Heart right ventricle (tissue), 16 donors: ENCODE measurements around the gene RSAD1. TPM values are rescaled to one million over a fixed set of nuclear protein-coding genes. Genes with fewer than 3 reads are reported as not detected.
"Not testable (repeated sequence)": the region's sequence is repeated elsewhere in the genome, so short reads cannot be mapped to it uniquely, and the experiment has no call there.

ENCODE experiments used
- ATAC-seq, 8 donors: fragments of 200-7000 bp; cut with Tn5 transposase; one replicate each; pipeline ENCODE4 v1.9.1; 2020; ENCODE audit warnings: mild to moderate bottlenecking in 8 of 8, moderate library complexity in 8 of 8, moderate number of reproducible peaks in 1 of 8
- DNase-seq, 2 donors: peaks; one replicate each; pipeline ENCODE4 v3.0.0-alpha.2; 2020
- H3K27ac ChIP-seq, 10 donors: fragments of 200-600 bp; sonication (generic) in 2 of 10; one replicate each; pipeline versions ENCODE4 v1.5.0 to v1.8.0; 2020 to 2022; ENCODE audit warnings: mild to moderate bottlenecking in 3 of 10
- H3K27me3 ChIP-seq, 7 donors: fragments of 200-600 bp; one replicate each; pipeline ENCODE4 v1.8.0; 2021 to 2022; ENCODE audit warnings: mild to moderate bottlenecking in 2 of 7
- H3K36me3 ChIP-seq, 9 donors: fragments of 200-600 bp; sonication (generic) in 1 of 9; one replicate each; pipeline versions ENCODE4 v1.5.0 to v1.8.0; 2020 to 2022; ENCODE audit warnings: mild to moderate bottlenecking in 2 of 9
- H3K4me1 ChIP-seq, 9 donors: fragments of 200-600 bp; sonication (generic) in 1 of 9; one replicate each; pipeline versions ENCODE4 v1.5.0 to v1.8.0; 2020 to 2022; ENCODE audit warnings: mild to moderate bottlenecking in 4 of 9
- H3K4me3 ChIP-seq, 10 donors: fragments of 200-600 bp; sonication (generic) in 2 of 10; one replicate each; pipeline versions ENCODE4 v1.5.0 to v1.8.0; 2020 to 2022; ENCODE audit warnings: mild to moderate bottlenecking in 7 of 10, moderate library complexity in 2 of 10
- H3K9me3 ChIP-seq, 11 donors: fragments of 200-600 bp in 10 of 11; sonication (generic) in 2 of 11; one replicate each; pipeline versions ENCODE4 v1.5.0 to v1.8.0; 2013 to 2022; ENCODE audit warnings: mild to moderate bottlenecking in 2 of 11, control low read depth in 1 of 11, moderate library complexity in 1 of 11
- WGBS, 2 donors: extraction: QIAGEN DNeasy Blood & Tissue Kit; methylation state at CpG; one replicate each; pipeline ENCODE4 v1.1.7; 2013; ENCODE audit warnings: inconsistent platforms in 1 of 2; 5-methylcytosine and 5-hydroxymethylcytosine counted together
- intact Hi-C, 10 donors: fragments of 100-400 bp; cut with DNase I; formaldehyde crosslinking; loops; one replicate each; pipeline versions ENCODE4 v1.11.1 to v1.14.2; 2022
- polyA plus RNA-seq, 2 donors: library from polyadenylated mRNA; stranded (reverse); fragments of 200-250 nt; gene quantifications; one replicate each; pipeline ENCODE4 v1.2.3, GENCODE V29; 2013
- total RNA-seq, 10 donors: library from RNA; stranded (reverse); fragmentation: NEBNext Ultra II Directional in 3 of 10; extraction: Animal tissue kit (Norgen Biotek cat#: 25700) in 3 of 10; gene quantifications; one replicate each; pipeline versions ENCODE4 v1.2.1 to v1.2.4, GENCODE V29; 2021 to 2023
- TF ChIP-seq, protein P1 (sequence below), 9 donors: fragments of 200-600 bp; sonication (generic) in 2 of 9; IDR thresholded peaks; one replicate each; pipeline versions ENCODE4 v1.5.0 to v1.8.0; 2021 to 2022; ENCODE audit warnings: antibody characterized with exemption in 9 of 9, mild to moderate bottlenecking in 5 of 9, moderate library complexity in 1 of 9
- donor health status: Arrhythmogenic right ventricular cardiomyopathy.
- donor health status: ischemic (EF 13 %, LVEDD 7.1; RV severe dilation, severe dysfunction).
- donor health status: healthy with polysubstance abuse.
- donor health status: DM: no; HTN: yes; CAD: no.
- donor health status: DM: no; HTN: no; CAD: no.
- donor health status: ischemic (EF 25% LVEDD 6.9; RV normal size, moderate dysfunction).
- donor health status: ischemic (EF 25% LVEDD 5.7; RV mildly dilated, moderate dysfunction).
- donor health status: healthy.
- donor health status: DM: yes; HTN: yes; CAD: no.
- donor health status: Ischemic cardiomyopathy.
- donor health status: ischemic (EF 35%, LVEDD 5.7; RV mildly dilated, moderate dysfunction).
- donor health status: nonischemic (EF 11% LVEDD 7.7; RV severe dilation, severe dysfunction).
- donor health status: DM: yes; HTN: yes; CAD: no.
- donor health status: PGD.
- donor health status: ischemic (EF 29% LVEDD 5.4; RV normal size, mild dysfunction).
- donor health status: nonischemic (EF 23%, LVEDD 6.1; RV moderate dilation, normal function).

RSAD1 gene
- total and polyA plus RNA-seq, 12 donors: 31.8 to 52.3 (median 45.5) TPM

DNA sequence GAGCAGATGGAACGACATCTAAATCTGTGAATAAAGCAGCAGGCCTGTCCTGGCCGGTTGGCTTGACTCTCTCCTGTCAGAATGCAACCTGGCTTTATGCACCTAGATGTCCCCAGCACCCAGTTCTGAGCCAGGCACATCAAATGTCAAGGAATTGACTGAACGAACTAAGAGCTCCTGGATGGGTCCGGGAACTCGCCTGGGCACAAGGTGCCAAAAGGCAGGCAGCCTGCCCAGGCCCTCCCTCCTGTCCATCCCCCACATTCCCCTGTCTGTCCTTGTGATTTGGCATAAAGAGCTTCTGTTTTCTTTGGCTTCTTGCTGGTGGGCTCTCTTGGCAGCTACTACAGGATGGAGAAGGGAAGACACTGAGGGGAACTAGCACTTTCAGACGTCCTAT, 4.1 kb upstream of the RSAD1 start:
- TF ChIP-seq, protein P1, sequence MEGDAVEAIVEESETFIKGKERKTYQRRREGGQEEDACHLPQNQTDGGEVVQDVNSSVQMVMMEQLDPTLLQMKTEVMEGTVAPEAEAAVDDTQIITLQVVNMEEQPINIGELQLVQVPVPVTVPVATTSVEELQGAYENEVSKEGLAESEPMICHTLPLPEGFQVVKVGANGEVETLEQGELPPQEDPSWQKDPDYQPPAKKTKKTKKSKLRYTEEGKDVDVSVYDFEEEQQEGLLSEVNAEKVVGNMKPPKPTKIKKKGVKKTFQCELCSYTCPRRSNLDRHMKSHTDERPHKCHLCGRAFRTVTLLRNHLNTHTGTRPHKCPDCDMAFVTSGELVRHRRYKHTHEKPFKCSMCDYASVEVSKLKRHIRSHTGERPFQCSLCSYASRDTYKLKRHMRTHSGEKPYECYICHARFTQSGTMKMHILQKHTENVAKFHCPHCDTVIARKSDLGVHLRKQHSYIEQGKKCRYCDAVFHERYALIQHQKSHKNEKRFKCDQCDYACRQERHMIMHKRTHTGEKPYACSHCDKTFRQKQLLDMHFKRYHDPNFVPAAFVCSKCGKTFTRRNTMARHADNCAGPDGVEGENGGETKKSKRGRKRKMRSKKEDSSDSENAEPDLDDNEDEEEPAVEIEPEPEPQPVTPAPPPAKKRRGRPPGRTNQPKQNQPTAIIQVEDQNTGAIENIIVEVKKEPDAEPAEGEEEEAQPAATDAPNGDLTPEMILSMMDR (IDR thresholded peaks at IDR 0.05): no peak
- intact Hi-C loops: loop anchor here in 2 of 10 donors (10.0 kb wide), 2 partner anchors 110 to 220 kb away; no protein-coding TSS in a partner anchor
- WGBS, 2 donors: 68 to 75% methylated on average over 6 of the region's 6 CpGs
- no peak for ATAC-seq
- Histone ChIP-seq H3K27me3 (peaks cover 0 to 9% (median under 1%) of the 10 kb centered on the region in 7 donors), H3K9me3 (no peaks in the 10 kb centered on the region), H3K27ac (no peak overlapping the region), H3K36me3 (peaks cover 0 to 15% (median 0%) of the 10 kb centered on the region in 9 donors), H3K4me1 (peaks cover 0 to 15% (median 11%) of the 10 kb centered on the region in 9 donors), H3K4me3 (no peak overlapping the region)
- no peak for DNase-seq

DNA sequence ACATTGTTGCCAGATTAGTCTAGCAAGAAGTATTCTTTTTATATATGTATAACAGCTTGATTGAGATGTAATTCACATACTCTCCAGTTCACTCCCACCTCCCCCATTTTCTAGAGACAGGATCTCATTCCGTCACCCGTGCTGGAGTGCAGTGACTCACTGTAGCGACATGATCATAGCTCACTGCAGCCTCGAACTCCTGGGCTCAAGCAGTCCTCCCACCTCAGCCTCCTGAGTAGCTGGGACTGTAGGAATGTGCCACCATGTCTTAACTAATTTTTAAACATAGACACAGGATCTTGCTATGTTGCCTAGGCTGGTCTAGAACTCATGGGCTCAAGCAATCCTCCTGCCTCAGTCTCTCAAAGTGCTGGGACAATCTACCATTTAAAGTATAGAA, 3.3 kb upstream of the RSAD1 start:
- no peaks in the 10 kb centered on the region for H3K9me3 ChIP-seq
- peaks cover 0 to 23% (median 19%) of the 10 kb centered on the region in 9 donors for H3K4me1 ChIP-seq
- H3K27ac ChIP-seq: no peak overlapping the region
- no peak for DNase-seq
- H3K4me3 ChIP-seq: no peak overlapping the region
- ATAC-seq: no peak
- intact Hi-C loops: loop anchor here in 3 of 10 donors (5.0 to 10.0 kb wide), 3 partner anchors 48 to 219 kb away; partner anchors contain the start of gene ACSF2 (in 1 of the 3)
- 82 to 91% methylated on average over 4 of the region's 4 CpGs for WGBS, 2 donors
- peaks cover 0 to 15% (median 0%) of the 10 kb centered on the region in 9 donors for H3K36me3 ChIP-seq
- TF ChIP-seq, protein P1 (IDR thresholded peaks at IDR 0.05): no peak
- H3K27me3 ChIP-seq: peaks cover 0 to 6% (median 0%) of the 10 kb centered on the region in 7 donors

DNA sequence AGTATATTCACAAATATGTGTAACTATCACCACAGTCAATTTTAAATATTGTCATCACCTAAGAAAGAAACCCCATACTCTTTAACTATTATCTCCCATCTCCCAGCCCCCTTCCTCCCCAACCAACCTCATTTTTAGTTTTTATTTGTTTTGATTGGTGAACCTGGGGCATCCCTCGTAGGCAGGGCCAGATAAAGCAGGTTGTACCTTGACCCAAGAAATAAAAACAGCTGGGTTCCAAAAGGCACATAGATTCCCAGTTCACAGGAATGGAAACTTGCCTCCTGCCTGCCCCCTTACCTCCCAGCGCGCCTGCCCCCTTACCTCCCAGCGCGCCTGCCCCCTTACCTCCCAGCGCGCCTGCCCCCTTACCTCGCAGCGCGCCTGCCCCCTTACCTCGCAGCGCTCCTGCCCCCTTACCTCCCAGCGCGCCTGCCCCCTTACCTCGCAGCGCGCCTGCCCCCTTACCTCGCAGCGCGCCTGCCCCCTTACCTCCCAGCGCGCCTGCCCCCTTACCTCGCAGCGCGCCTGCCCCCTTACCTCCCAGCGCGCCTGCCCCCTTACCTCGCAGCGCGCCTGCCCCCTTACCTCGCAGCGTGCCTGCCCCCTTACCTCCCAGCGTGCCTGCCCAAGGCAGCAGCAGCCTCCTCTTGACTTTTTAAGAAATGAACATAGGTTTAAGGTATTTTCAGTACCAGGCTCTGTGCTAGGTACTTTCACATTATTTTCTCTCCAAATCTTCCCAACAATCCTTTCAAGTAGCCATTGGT, 2.7 kb upstream of the RSAD1 start:
- Histone ChIP-seq H3K36me3 (peaks cover 0 to 13% (median 0%) of the 10 kb centered on the region in 9 donors), H3K4me1 (peaks cover 0 to 28% (median 23%) of the 10 kb centered on the region in 9 donors)
- WGBS, 2 donors: 21 to 23% methylated on average over 24 of the region's 33 CpGs
- not testable (repeated sequence) for H3K27me3 ChIP-seq, DNase-seq, ATAC-seq, H3K4me3 ChIP-seq, H3K9me3 ChIP-seq, H3K27ac ChIP-seq
- intact Hi-C loops: loop anchor here in 3 of 10 donors (5.0 to 10.0 kb wide), 3 partner anchors 49 to 219 kb away; partner anchors contain the start of gene ACSF2 (in 1 of the 3)

DNA sequence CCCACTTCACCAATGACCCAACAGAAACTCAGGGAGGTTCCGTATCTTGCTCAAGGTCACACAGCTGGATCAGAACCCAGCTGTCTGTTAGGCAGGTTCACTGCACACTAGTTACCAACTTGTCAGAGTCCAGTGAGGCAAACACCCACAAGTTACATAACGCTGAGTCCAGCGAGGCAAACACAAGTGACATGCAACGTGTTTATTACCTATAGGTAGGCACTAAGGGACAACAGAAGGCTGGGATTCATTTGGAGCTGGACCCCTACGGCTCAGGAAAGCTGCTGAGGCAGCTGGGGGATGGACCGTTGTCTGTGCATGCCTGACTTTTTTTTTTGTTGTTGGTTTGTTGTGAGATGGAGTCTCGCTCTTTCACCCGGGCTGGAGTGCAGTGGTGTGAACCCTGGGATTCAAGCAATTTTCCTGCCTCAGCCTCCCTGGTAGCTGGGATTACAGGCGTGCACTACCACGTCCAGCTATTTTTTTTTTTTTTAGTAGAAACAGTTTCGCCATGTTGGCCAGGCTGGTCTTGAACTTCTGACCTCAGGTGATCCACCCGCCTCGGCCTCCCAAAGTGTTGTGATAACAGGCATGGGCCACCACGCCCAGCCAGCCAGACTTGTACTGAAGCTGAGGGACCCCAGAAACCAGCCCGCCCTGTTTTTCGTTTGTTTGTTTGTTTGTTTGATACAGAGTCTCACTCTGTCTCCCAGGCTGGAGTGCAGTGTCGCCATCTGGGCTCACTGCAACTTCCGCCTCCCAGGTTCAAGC, 1.9 kb upstream of the RSAD1 start:
- H3K4me1 ChIP-seq: peaks cover 0 to 33% (median 24%) of the 10 kb centered on the region in 9 donors
- DNase-seq (no peak), ATAC-seq (no peak)
- no peak overlapping the region for H3K27ac ChIP-seq
- H3K4me3 ChIP-seq: no peak overlapping the region
- WGBS, 2 donors: 77 to 83% methylated on average over 18 of the region's 18 CpGs
- intact Hi-C loops: loop anchor here in 3 of 10 donors (5.0 to 10.0 kb wide), 3 partner anchors 49 to 218 kb away; partner anchors contain the start of gene ACSF2 (in 1 of the 3)
- H3K9me3 ChIP-seq: no peaks in the 10 kb centered on the region
- H3K27me3 ChIP-seq: peaks cover 0 to 6% (median 0%) of the 10 kb centered on the region in 7 donors
- TF ChIP-seq, protein P1 (IDR thresholded peaks at IDR 0.05): no peak
- H3K36me3 ChIP-seq: peaks cover 0 to 17% (median 0%) of the 10 kb centered on the region in 9 donors
